H7 (cell line): ENCODE measurements around the gene MCHR2. TPM values are rescaled to one million over a fixed set of nuclear protein-coding genes. Genes with fewer than 3 reads are reported as not detected.

Experiments used
- DNase-seq: peaks from one replicate; pipeline ENCODE4 v3.0.0; 2012
- H3K27me3 ChIP-seq: 2 replicates; pipeline ENCODE4 v1.6.0; 2011; ENCODE audit warnings: mild to moderate bottlenecking, low read length; ENCODE audit not compliant: control insufficient read depth, insufficient read depth
- H3K36me3 ChIP-seq: replicated peaks from 2 replicates; pipeline ENCODE4 v1.5.1; 2011; ENCODE audit warnings: low read length; ENCODE audit not compliant: control insufficient read depth, insufficient read depth
- H3K4me3 ChIP-seq: 2 replicates; pipeline ENCODE4 v1.5.1; 2011; ENCODE audit warnings: low read depth, mild to moderate bottlenecking, control low read depth, low read length, moderate library complexity; ENCODE audit not compliant: insufficient read depth
- total RNA-seq: library from RNA; depleted of rRNA; stranded (reverse); fragments of >200 nt; shearing (Covaris generic); gene quantifications from 2 replicates; pipeline ENCODE4 v1.2.3, GENCODE V29; 2014

The MCHR2 gene
- total RNA-seq, 1 experiment from 2014 or later, result not detected

DNA sequence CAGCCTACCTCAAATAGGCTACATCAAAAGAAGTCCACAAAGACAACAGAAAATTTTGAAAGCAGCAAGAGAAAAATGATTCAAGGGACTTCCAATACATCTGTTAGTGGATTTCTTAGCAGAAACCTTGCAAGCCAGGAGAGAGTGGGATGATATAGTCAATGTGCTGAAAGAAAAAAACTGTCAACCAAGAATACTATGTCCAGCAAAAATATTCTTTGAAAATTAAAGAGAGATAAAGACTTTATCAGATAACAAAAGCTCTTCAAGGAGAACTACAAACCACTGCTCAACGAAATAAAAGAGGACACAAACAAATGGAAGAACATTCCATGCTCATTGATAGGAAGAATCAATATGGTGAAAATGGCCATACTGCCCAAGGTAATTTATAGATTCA, 34.0 kb downstream of the MCHR2 start:
- no peak for DNase-seq
- no peaks in the 10 kb centered on the region for H3K36me3 ChIP-seq
- H3K4me3 ChIP-seq, result no peak overlapping the region
- no peaks in the 10 kb centered on the region for H3K27me3 ChIP-seq

DNA sequence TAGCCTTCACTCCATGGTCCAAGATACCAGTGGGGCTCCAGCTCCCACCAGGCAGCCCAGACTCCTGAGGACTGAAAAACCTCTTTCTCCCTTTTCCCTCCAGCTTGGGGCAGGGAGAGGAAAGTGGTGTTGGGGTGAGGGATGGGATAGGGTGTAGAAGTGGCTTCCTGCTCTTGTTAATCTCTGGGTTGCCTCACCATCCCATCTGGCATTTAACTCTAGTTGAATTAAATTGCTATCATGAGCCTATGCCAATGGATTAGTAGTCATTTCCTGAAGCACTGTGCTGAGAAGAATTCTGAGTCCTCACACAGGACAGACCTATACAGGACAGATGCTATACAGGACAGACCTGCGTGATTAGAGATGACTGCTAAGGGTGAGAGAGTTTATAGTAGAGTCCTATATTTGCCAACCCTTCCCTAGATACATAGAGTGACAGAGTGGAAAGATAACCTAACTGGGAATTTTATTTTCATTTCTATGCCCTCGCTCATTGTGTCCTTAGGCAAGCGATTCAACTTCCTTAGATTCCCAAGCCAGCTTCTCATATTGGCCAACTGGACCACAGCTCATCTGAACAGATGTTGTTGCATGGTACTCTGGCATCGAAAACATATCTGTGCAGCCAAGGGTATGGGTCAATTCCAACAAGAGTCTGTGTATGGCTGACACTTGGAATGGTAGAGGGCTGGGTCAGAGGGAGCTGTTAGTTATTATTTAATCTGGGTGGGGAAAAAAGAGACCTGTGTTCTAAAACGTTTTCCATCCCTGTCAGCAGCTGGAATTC, 42.8 kb downstream of the MCHR2 start:
- H3K27me3 ChIP-seq, result no peaks in the 10 kb centered on the region
- H3K4me3 ChIP-seq, result no peak overlapping the region
- DNase-seq, result no peak
- H3K36me3 ChIP-seq, result no peaks in the 10 kb centered on the region

DNA sequence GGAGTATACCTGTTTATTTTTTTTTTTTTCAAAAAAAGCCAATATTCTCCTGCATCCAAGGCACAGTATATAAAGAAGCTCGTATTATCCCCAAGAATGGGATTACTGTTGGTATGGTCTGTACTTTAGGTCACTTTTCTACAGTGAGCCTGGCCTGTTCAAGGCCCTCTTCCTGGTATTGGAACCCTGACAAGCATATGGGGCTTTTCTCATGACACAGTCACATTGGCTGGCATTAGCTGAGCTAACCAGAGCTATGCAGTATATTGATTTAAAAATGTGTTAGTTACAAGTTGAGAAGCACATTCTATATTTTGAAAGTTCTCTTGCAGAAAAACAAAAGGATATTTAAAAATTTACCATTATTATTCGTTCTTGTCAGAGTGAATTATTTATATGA, 48.0 kb downstream of the MCHR2 start:
- no peak overlapping the region for H3K4me3 ChIP-seq
- no peaks in the 10 kb centered on the region for H3K27me3 ChIP-seq
- no peak for DNase-seq
- no peaks in the 10 kb centered on the region for H3K36me3 ChIP-seq

DNA sequence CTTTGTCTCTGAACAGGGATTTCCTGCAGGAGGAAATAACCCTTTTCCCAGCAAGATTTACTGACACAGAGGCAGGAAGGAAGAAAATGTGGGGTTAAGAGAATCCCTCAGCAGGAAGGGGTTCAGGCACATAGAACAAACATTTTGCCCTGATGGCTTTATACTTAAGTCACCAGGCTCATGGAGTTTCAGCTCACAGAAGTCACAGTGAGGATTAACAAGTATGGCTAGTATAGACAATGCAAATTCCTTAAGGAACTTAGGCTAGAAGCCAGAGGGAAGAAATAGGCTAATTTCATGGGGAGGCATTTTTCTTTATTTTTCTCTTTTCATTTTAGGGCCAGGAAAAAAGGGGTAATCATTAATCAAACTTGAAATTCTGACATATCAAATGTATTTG, 50.2 kb downstream of the MCHR2 start:
- DNase-seq, result no peak

DNA sequence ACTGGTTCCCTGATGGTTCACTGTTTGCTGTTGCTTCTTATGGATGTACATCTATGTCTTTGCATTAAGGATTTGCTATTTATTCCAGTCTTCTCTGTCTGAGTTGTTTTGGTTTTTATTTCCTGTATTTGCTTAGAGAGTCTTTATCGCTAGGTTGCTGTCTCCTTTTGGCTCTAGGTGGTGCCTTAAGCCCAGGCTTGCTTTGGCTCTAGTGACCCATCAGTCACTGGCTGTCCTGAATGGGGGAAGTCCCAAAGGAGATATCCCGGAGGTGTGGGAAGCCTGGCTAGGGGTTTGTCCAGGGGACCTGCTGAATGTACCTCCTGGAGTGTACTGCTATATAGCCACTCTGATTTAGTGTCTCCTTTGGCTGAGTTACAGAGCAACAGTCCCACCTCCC, 53.4 kb downstream of the MCHR2 start:
- no peaks in the 10 kb centered on the region for H3K27me3 ChIP-seq
- no peaks in the 10 kb centered on the region for H3K36me3 ChIP-seq
- no peak for DNase-seq
- no peak overlapping the region for H3K4me3 ChIP-seq

More for the DNA sequence above, 50.2 kb downstream of the MCHR2 start:
- Histone ChIP-seq H3K36me3 (no peaks in the 10 kb centered on the region), H3K27me3 (no peaks in the 10 kb centered on the region), H3K4me3 (no peak overlapping the region)

DNA sequence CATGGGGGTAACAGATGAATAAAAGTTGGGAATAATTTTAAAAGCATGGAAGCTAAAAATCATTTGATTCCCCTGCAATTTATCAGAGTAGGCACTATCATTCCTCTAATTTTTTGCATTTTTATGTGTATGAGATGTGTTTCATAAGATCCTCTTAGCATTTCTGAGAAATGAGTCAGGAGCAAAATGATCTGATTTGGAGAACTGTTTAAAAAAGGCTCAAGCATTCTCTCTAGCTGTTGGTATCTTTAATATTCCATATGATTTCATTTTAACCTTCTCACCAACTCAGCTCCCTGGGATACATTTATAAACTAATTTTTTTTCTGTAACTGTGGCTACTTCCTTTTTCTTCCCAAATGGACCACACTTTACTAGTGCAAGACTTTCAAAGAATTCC, 60.9 kb downstream of the MCHR2 start:
- Histone ChIP-seq H3K4me3 (no peak overlapping the region), H3K27me3 (no peaks in the 10 kb centered on the region), H3K36me3 (no peaks in the 10 kb centered on the region)
- DNase-seq, result no peak

DNA sequence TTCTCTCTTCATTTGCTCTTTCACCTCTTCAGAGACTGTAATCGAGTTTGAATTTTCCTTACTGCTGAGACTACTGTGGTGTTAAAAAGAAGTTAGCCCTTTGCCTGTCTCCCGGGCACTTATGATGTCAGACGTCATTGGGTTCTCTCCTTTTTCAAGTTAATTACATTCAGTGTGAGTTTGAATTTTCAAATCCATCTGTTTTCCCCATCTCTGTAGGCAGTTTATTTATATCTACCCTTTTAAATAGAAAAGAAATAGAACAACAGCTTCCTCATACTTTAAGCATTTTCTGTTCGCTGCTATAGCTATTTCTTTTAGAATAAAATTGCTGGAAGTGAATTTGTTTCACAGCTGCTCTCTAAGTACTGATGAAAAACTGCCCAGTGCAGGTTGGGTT, 81.4 kb downstream of the MCHR2 start:
- Histone ChIP-seq H3K36me3 (no peaks in the 10 kb centered on the region), H3K4me3 (no peak overlapping the region), H3K27me3 (no peaks in the 10 kb centered on the region)
- no peak for DNase-seq

DNA sequence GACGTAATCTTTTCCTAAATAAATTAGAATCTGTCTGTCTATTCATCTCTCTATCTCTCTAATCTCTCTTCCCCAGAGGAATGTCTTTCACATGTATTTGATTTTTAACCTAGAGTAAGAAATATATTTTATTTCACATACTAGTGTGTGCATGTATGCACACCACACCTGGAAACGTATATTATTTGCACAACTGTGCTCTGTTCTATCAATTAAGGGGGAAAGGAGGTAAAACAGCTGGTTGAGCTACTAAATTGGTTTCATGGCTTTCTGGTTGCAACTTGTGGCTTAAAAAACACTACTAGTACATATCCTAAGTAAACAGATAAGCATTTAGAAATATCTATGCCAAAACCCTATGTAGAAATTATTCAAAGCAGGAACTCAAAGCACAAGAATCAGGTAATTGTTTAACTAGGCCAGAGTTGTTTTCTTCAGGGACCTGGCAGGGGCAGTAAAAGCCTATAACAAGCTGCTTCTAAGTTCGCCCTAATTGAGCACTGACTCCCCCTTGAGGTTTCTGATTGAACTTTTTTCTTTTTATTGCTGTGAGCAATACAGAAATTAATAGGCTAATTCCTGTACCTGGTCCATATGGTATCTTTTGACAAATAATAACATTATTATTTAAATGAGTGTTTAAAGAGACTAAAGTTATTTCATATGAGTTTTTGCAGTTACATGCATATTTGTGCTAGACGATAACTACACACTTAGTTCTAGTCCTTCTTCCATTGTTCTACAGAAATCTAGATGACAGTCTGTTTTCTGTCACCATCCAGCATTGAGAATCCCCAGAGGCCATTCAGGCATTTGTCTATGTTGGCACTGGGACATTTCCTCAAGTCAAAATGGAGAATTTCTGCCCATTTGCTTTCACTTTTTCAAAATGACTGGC, 88.6 kb downstream of the MCHR2 start:
- H3K4me3 ChIP-seq, result no peak overlapping the region
- no peaks in the 10 kb centered on the region for H3K27me3 ChIP-seq
- peak; percentile 33 for DNase-seq
- no peaks in the 10 kb centered on the region for H3K36me3 ChIP-seq

DNA sequence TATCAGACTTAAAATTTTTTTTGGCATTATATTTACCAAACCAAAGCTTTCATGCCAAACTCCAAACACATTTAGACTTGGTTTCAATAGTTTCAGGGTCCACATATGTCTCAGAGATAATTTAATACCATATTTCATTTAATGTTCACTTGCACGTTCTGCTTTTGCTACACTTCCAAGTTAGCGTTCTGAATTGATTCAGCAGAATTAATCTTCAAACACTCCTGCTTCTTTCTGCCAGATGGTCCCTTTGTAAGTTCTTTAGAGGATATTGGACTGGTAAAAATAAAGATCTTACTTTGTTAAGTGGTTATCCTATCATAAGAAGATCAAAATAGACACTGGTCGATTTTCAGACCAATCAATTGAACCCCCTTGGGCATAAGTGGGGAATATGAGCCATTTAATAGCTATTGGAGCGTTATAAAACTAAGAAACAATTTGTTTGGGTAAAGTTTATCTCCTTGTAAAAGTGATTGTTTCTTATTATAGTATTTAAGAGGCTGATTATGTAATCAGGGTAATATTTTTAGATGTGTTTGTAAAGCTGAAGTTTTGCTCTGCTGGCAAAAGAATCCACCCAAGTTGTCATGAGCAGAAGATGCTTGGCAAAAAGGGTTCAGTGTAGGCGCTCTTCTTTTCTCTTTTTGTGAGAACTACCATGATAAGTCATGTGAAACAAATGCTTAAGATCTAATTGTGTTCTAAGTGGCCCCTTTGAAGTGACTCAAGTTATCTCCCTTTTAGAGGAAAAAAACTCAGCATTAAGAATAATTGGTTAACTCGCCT, 92.2 kb downstream of the MCHR2 start:
- H3K27me3 ChIP-seq, result no peaks in the 10 kb centered on the region
- no peak overlapping the region for H3K4me3 ChIP-seq
- no peaks in the 10 kb centered on the region for H3K36me3 ChIP-seq
- DNase-seq, result no peak

DNA sequence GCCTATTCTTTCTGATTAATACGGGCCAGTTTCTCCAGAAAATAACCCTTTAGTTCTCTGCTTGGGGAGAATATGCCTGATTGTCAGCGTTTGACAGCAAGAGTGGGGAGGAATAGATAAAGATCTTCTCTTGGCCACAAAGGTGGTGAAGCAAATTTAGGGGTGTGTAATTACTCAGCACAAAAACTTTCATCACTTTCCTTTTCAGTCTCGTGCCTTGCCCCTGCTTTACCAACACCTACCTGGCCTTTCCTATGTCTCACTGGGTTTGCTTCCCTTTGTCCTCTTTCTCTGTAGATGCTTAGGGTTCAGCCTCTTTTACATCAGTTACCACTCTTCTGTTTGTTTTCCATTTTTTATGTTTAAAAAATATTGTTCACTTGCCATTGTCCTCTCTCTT, 99.2 kb downstream of the MCHR2 start:
- Histone ChIP-seq H3K27me3 (no peaks in the 10 kb centered on the region), H3K4me3 (no peak overlapping the region), H3K36me3 (no peaks in the 10 kb centered on the region)
- no peak for DNase-seq

DNA sequence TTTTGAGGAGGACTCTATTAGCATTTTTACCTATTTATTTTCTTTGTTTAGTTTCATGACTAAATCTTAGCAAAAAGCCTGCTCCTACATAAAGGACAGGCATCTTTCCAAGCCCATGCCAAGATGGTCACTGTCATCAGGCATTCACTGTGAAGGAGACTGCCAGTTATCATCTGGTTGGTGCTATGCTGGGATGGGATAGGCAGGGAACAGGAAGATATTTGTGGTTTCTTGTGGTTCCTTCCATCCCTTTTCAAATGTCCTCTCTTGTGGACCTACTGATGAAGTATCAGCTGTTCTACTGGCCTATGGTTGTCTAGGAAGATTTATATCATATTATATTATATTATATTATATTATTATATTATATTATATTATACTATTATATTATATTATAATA, 107.0 kb downstream of the MCHR2 start:
- Histone ChIP-seq H3K36me3 (no peaks in the 10 kb centered on the region), H3K27me3 (no peaks in the 10 kb centered on the region), H3K4me3 (no peak overlapping the region)
- no peak for DNase-seq

DNA sequence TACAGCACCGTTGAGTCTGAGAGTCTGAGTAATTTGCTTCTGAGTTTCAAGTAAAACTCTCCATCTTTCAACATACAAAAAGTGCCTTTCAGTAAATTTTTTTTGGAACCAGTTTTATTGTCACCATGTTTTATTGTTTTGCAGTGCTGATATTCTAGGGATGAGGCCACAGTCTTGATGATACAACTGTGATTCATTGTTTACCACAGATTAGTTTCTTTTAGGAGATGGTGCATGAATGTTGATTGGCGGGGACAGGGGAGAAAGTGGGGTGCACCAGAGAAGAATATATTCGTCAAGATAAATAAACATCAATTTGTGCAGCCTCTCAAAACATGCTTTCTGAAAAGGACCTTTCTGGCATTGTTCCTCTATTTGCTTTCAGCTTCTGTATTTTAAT, 109.0 kb downstream of the MCHR2 start:
- H3K27me3 ChIP-seq, result no peaks in the 10 kb centered on the region
- no peaks in the 10 kb centered on the region for H3K36me3 ChIP-seq
- no peak for DNase-seq
- no peak overlapping the region for H3K4me3 ChIP-seq

DNA sequence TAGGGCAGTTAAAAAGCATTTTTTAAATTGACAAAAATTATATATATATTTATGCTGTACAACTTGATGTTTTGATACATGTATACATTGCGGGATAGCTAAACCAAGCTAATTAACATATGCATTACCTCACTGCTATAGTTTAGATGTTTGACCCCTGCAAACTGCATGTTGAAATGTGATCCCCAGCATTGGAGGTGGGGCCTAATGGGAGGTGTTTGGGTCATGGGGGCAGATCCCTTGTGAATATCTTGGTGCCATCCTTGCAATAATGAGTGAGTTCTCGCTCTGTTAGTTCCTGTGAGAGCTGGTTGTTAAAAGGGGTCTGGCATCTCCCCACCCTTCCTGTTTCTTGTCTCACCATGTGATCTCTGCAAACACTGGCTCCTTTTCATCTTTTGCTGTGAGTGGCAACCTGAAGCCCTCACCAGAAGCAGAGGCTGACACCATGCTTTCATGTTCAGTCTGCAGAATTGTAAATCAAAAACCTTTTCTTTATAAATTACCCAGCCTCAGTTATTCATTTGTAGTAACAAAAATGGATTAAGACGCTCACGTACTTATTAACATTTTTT, 111.8 kb downstream of the MCHR2 start:
- H3K36me3 ChIP-seq, result no peaks in the 10 kb centered on the region
- DNase-seq, result no peak
- H3K4me3 ChIP-seq, result no peak overlapping the region
- no peaks in the 10 kb centered on the region for H3K27me3 ChIP-seq

DNA sequence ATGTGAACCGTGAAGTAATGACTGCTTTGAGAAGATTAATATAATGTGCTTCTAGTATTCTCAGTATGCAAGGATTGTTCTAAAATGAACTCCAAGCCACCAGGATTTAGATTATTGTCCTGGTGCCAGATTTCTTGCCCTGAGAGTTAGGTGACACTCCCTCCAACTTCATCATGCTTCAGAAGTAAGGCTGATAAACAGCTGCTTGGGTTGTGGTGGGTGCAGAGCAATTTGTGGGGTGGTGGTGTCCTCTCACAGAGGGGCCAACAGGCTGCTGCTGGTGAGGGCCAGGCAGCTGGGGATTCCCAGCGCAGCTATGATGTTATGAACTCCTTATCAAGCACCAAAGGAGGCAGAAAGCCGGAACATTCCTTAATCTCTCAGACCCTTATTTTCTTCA, 114.6 kb downstream of the MCHR2 start:
- Histone ChIP-seq H3K4me3 (no peak overlapping the region), H3K36me3 (no peaks in the 10 kb centered on the region), H3K27me3 (no peaks in the 10 kb centered on the region)
- no peak for DNase-seq
